Tibial nerve (tissue), 4 donors: Measurements from ENCODE around the gene RAB40C.

ENCODE experiments used
- EP300 ChIP-seq, 2 donors: sonication (generic); formaldehyde crosslinking; IDR thresholded peaks; one replicate each; pipeline ENCODE4 v1.6.1; 2017; ENCODE audit warnings: antibody characterized with exemption in 2 of 2, mild to moderate bottlenecking in 1 of 2
- POLR2A ChIP-seq, 2 donors: fragments of 450-650 bp; IDR thresholded peaks; one replicate each; pipeline ENCODE4 v1.6.1; 2017; ENCODE audit warnings: antibody characterized with exemption in 2 of 2, mild to moderate bottlenecking in 2 of 2, moderate library complexity in 2 of 2
- TF ChIP-seq, protein P1 (sequence below), 5 experiments: fragments of 200-600 bp in 3 of 5; fragments of 450-650 bp in 2 of 5; sonication (generic) in 3 of 5; IDR thresholded peaks; one replicate each; pipeline ENCODE4 v1.5.1; 2016 to 2019; ENCODE audit warnings: antibody characterized with exemption in 5 of 5, mild to moderate bottlenecking in 3 of 5, moderate library complexity in 2 of 5

DNA sequence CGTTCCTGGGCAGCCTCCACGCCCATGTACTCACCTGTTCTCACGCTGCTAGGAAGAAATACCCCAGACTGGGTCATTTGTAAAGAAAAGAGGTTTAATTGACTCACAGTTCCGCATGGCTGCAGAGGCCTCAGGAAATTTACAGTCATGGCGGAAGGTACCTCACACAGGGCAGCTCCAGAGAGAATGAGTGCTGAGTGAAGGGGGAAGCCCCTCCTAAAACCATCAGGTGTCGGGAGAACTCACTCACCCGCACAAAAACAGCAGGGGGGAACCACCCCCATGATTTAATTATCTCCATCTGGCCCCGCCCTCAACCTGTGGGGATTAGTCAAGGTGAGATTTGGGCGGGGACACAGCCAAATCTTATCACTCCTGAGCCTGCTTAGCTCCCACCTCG lies 18.2 kb downstream of the RAB40C start:
- TF ChIP-seq POLR2A (IDR thresholded peaks at IDR 0.05) = no peak
- TF ChIP-seq, protein P1, sequence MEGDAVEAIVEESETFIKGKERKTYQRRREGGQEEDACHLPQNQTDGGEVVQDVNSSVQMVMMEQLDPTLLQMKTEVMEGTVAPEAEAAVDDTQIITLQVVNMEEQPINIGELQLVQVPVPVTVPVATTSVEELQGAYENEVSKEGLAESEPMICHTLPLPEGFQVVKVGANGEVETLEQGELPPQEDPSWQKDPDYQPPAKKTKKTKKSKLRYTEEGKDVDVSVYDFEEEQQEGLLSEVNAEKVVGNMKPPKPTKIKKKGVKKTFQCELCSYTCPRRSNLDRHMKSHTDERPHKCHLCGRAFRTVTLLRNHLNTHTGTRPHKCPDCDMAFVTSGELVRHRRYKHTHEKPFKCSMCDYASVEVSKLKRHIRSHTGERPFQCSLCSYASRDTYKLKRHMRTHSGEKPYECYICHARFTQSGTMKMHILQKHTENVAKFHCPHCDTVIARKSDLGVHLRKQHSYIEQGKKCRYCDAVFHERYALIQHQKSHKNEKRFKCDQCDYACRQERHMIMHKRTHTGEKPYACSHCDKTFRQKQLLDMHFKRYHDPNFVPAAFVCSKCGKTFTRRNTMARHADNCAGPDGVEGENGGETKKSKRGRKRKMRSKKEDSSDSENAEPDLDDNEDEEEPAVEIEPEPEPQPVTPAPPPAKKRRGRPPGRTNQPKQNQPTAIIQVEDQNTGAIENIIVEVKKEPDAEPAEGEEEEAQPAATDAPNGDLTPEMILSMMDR (IDR thresholded peaks at IDR 0.05) = no peak
- no peak for TF ChIP-seq EP300 (IDR thresholded peaks at IDR 0.05)
